ENCODE results near the gene TMEM106C. TPM values are rescaled to one million over a fixed set of nuclear protein-coding genes. Genes with fewer than 3 reads are reported as not detected.

The TMEM106C gene
- total and polyA plus RNA-seq, 2 of the 13 experiments (the other 11 are each of a cell fraction or from before 2014, with no cell fraction given) = 132 to 192 TPM

DNA sequence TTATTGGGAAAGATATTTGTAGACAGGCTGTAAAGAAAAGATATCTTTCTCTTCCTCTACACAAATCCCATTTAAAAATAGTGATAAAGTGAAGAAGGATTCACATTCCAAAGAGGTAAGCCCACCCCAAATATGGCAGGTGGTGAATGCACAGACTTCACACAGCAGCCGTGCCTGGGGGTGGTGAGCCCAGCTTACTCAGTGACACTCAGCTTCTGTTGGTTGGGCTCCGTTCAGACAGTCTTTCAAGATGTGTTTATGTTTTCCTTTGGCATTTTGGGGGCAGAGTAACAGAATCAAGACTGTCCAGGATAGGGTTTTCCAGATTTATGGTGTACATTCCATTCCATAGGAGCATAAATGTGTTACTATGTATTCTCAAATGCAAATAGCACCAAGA is 45.0 kb downstream of the TMEM106C start:
- no peak overlapping the region for H3K4me3 ChIP-seq (replicated peaks in 1 of 3; ENCODE audit: insufficient read depth in 1 of 3, low read depth in 2 of 3, low read length in 3 of 3)
- H3K9ac ChIP-seq (ENCODE audit: insufficient read depth, low read depth, low read length) = no peak overlapping the region
- intact Hi-C loops (cut with micrococcal nuclease; ENCODE audit: unreplicated experiment) = loop anchor here (10.0 kb wide), 1 partner anchor 96 kb away; the partner anchor contains the start of gene SENP1
- ChIA-PET POLR2A (no interaction called here), CTCF (ENCODE audit: low intra/inter-chr PET ratio, low total read pairs) (no interaction called here)
- H3K27me3 ChIP-seq (ENCODE audit: control insufficient read depth in 1 of 2, insufficient read depth in 2 of 2, low read length in 2 of 2) = peaks cover 6 to 25% of the 10 kb centered on the region in 2 experiments
- no peaks in the 10 kb centered on the region for H4K20me1 ChIP-seq (ENCODE audit: insufficient read depth, low read length)
- in situ Hi-C loops (cut with HindIII; ENCODE audit: extremely low pct_ligation_motif_present, low pct_unique_long_range_greater_than_20kb) = no loop called here
- H3K4me1 ChIP-seq (ENCODE audit: insufficient read depth, low read length) = peaks cover 33% of the 10 kb centered on the region
- H3K9me3 ChIP-seq (ENCODE audit: low read length) = no peaks in the 10 kb centered on the region
- DNase-seq (ENCODE audit: low spot score) (no peak), ATAC-seq (no peak), FAIRE-seq (no peak)
- no peaks in the 10 kb centered on the region for H3K79me2 ChIP-seq (ENCODE audit: insufficient read depth, low read length)
- no peak overlapping the region for H2AFZ ChIP-seq (ENCODE audit: low read length)
- BruUV-seq (replicated peaks) = no TSS peak
- no peaks in the 10 kb centered on the region for H3K36me3 ChIP-seq (replicated peaks in 1 of 2; ENCODE audit: control insufficient read depth in 1 of 2, insufficient read depth in 2 of 2, low read length in 2 of 2)
- 42% methylated on average over 2 of the region's 2 CpGs for WGBS (ENCODE audit: low lambda C conversion rate)
- H3K4me2 ChIP-seq (ENCODE audit: low read depth, low read length) = no peak overlapping the region
- H3K27ac ChIP-seq (ENCODE audit: extremely low read length, insufficient read depth, low read length) = no peak overlapping the region
- TF ChIP-seq, protein P1, sequence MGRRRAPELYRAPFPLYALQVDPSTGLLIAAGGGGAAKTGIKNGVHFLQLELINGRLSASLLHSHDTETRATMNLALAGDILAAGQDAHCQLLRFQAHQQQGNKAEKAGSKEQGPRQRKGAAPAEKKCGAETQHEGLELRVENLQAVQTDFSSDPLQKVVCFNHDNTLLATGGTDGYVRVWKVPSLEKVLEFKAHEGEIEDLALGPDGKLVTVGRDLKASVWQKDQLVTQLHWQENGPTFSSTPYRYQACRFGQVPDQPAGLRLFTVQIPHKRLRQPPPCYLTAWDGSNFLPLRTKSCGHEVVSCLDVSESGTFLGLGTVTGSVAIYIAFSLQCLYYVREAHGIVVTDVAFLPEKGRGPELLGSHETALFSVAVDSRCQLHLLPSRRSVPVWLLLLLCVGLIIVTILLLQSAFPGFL (CRISPR knock-in tag; IDR thresholded peaks at IDR 0.05) = no peak
- TF ChIP-seq U2AF2 (IDR thresholded peaks at IDR 0.05; ENCODE audit: low read depth, low read length) = no peak
- TF ChIP-seq GLI4 (CRISPR knock-in tag; IDR thresholded peaks at IDR 0.05; ENCODE audit: borderline replicate concordance) = no peak
- TF ChIP-seq, protein P2, sequence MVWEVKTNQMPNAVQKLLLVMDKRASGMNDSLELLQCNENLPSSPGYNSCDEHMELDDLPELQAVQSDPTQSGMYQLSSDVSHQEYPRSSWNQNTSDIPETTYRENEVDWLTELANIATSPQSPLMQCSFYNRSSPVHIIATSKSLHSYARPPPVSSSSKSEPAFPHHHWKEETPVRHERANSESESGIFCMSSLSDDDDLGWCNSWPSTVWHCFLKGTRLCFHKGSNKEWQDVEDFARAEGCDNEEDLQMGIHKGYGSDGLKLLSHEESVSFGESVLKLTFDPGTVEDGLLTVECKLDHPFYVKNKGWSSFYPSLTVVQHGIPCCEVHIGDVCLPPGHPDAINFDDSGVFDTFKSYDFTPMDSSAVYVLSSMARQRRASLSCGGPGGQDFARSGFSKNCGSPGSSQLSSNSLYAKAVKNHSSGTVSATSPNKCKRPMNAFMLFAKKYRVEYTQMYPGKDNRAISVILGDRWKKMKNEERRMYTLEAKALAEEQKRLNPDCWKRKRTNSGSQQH (CRISPR knock-in tag; IDR thresholded peaks at IDR 0.05; ENCODE audit: low read depth) = no peak
- TF ChIP-seq ZNF691 (CRISPR knock-in tag; IDR thresholded peaks at IDR 0.05; ENCODE audit: borderline replicate concordance, low read depth) = no peak
- TF ChIP-seq FLYWCH1 (CRISPR knock-in tag; IDR thresholded peaks at IDR 0.05) = no peak
- no peak for TF ChIP-seq ZNF407 (CRISPR knock-in tag; IDR thresholded peaks at IDR 0.05; ENCODE audit: not compliant biosample characterization)
- no peak for TF ChIP-seq ZNF709 (CRISPR knock-in tag; IDR thresholded peaks at IDR 0.05)
- no peak for TF ChIP-seq YY1 (IDR thresholded peaks at IDR 0.05; ENCODE audit: insufficient read depth, insufficient replicate concordance, low read depth, low read length)
- TF ChIP-seq CBX1 (IDR thresholded peaks at IDR 0.05; ENCODE audit: low read depth) = no peak
- no peak for TF ChIP-seq RBM39 (IDR thresholded peaks at IDR 0.05; ENCODE audit: low read depth, low read length, poor library complexity, severe bottlenecking)
- no peak for TF ChIP-seq ISL2 (CRISPR knock-in tag; IDR thresholded peaks at IDR 0.05)
- no peak for TF ChIP-seq GPN1 (CRISPR knock-in tag; IDR thresholded peaks at IDR 0.05; ENCODE audit: borderline replicate concordance)

Data from HepG2 (cell line).